GM20000 (cell line): Measurements from ENCODE around the gene CD247.

ENCODE experiments used
- DNase-seq: peaks from one replicate; pipeline ENCODE4 v3.0.0; 2012; ENCODE audit warnings: low spot score
- TF ChIP-seq, protein P1 (sequence below): IDR thresholded peaks from 2 replicates; pipeline ENCODE4 v1.5.1; 2012; ENCODE audit warnings: mild to moderate bottlenecking, control low read depth; ENCODE audit errors: extremely low read depth, missing control alignments

CD247 gene

DNA sequence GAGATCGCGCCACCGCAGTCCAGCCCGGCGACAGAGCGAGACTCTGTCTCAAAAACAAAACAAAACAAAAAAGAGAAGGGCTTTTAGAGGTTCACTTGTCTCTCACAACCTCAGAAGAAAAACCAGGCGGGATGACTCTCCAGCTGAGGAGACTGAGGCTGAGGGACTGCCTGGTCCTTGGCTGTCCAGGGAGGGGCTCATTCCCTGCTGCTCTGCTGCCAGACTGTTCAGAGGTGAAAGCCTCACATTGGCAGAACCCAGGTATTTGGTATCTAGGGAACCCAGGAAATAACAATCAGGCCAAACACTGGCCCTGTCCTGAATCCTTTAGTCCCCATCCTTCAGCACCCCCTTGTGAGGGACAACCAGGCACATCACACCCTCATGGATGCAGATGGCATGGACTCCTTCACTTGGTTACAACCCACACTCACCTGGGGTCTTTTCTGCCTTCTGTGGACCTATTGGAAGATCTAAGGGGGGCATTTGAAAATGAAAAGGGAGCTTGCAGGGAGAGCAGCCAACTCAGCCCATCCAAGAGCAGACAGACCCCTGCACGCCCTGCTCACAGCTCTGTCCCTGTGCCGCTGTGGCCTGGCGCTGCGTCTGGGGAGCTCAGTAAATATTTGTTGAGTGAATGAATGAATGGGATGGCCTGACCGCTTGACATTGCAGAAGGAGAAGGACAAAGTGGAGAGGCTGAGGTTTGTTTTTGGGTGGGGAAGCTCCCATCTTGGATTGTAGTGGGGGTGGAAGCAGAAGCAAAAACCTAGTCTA lies 33.4 kb downstream of the CD247 start:
- DNase-seq: no peak
- TF ChIP-seq, protein P1, sequence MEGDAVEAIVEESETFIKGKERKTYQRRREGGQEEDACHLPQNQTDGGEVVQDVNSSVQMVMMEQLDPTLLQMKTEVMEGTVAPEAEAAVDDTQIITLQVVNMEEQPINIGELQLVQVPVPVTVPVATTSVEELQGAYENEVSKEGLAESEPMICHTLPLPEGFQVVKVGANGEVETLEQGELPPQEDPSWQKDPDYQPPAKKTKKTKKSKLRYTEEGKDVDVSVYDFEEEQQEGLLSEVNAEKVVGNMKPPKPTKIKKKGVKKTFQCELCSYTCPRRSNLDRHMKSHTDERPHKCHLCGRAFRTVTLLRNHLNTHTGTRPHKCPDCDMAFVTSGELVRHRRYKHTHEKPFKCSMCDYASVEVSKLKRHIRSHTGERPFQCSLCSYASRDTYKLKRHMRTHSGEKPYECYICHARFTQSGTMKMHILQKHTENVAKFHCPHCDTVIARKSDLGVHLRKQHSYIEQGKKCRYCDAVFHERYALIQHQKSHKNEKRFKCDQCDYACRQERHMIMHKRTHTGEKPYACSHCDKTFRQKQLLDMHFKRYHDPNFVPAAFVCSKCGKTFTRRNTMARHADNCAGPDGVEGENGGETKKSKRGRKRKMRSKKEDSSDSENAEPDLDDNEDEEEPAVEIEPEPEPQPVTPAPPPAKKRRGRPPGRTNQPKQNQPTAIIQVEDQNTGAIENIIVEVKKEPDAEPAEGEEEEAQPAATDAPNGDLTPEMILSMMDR: no peak

DNA sequence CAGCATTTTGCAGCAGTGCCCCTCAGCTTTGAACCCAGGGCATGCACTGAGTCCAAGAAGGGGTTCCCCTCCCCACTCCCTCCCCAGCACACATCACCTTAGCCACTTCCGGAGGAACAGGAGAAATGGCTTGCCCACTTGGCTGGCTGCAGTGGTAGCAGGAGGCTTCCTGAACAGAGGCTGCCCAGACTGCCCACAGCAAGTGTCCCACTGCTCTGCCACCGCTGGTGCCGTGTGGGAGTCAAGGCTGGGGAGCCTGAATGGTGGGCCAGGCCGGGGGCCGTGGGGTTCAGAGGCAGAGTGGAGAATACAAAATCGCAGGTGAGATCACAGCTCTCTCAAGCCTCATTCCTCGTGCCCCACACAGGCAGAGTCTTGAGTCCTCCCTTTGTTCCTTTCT lies 34.5 kb downstream of the CD247 start:
- TF ChIP-seq, protein P1: no peak
- no peak for DNase-seq

DNA sequence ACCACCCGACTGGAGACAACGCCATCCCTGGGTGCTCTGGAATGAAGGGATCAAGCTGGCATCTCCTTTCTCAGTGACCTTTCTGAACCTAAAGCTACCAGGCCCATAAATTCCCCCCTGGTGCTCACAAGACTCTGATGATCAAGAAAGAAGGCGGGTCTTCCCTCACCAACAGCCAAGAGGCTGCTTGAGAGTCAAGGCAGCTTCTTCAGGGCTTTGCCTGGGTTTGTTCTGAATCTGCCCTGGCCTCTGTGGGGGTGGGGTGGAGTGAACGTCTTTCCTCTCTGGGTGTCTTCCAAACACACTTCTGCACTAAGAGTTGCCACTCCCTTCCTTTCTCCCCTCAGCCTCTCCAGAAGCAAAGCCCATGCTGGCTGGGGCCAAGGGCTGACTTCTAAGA lies 36.1 kb downstream of the CD247 start:
- DNase-seq: no peak
- TF ChIP-seq, protein P1: no peak

DNA sequence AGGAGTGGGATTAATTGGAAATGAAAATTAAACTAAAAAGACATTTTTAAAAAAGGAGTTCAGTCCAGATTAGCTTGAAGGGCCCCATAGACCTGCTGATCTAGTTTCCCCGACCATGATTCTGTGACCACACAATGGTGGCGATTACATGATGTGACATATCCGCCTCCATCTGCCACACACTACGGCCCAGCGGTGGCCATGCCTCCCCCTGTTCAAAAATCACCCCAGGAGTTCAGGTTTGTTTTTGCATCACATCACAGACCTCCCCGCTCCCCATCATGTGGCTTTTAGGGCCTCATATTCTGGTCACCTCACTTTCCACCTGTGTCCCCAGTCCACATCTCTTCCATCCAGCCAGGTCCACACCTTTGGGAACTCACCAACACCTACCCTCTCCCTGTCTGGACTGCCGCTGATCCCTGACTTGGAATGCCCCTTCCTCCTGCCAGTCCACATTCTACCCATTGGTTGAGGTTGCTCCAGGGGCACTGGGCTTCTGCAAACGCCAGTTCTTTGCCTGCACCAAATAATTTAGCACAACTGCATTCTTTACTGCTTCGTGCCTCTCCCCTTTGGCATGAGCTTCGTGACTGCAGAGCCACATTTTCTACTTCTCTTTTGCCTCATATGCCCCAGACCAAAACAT lies 38.9 kb downstream of the CD247 start:
- TF ChIP-seq, protein P1: no peak
- no peak for DNase-seq

DNA sequence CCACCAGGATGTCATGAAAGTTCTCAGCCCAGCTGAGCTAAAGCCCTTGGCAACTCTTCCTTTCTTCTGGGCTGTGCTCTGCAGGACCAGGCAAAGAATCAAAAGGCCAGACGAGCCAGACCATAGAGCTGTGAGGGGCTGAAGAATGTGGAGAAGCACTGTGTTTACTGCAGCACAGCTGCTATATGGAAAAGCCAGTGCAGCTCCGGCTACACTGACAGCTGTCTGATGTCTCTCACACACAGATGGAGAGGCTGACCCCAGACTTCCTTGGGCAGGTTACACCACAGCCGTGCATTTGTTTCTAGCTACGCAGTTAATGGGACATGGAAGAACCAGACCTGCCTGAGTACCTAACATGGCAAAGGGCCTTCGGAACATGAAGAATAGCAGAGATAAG lies 40.3 kb downstream of the CD247 start:
- TF ChIP-seq, protein P1: no peak
- no peak for DNase-seq

DNA sequence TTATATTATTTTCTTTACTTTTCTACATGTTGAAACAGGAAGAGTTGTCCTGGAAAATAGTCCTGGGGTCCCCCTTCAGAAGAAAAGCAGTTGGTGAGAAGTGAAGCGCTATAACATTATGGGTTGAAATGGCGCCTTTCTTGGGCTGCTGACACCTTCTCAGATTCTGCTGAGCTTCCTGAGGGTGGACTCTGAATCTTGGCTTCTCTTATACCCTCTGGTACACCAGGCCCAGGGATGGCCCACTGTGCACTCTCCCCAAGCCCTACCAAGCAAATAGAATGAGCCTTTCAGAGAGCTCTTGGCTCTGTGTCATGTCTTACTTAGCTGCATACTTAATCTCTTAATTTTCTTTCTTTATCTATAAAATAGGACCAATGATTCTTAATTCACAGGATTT lies 42.3 kb downstream of the CD247 start:
- TF ChIP-seq, protein P1: no peak
- no peak for DNase-seq

DNA sequence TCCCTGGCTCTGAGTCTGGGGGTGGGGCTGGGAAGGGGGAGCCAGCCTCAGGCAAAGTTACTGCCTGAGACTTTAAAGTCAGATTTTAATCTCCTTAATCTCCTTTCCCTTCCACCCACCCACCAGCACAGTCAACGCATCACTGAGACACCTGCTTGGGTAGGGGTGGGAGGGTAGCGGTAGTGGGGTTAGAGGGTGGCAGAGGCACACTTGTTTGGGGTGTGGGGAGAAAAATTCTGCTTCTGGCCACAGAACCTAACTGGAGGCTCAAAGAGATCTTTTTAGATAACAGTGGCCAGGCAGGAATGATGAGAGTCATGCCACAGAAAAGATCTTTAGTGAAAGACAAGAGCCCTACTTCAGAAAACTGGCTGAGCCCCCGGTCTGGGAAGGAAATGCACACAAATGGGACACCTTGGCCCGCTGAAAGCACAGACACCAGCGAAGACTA lies 44.1 kb downstream of the CD247 start:
- TF ChIP-seq, protein P1: no peak
- no peak for DNase-seq
